HG03139 (cell line): ENCODE data around the gene ZEB1.
"Not testable (repeated sequence)": the region's sequence is repeated elsewhere in the genome, so short reads cannot be mapped to it uniquely, and the experiment has no call there.

Experiments
- ATAC-seq: cut with Tn5 transposase; IDR thresholded peaks from one replicate; pipeline ENCODE4 v1.9.1; 2021; ENCODE audit not compliant: unreplicated experiment

Gene ZEB1

GRCh38 chr10:31483546-31483945 is 164.5 kb downstream of the ZEB1 start:
- no peak for ATAC-seq

- no peak for ATAC-seq
These were observed 165.6 kb downstream of the ZEB1 start for GRCh38 chr10:31484431-31485135.

- no peak for ATAC-seq
These were observed 172.0 kb downstream of the ZEB1 start for GRCh38 chr10:31490858-31491504.

- ATAC-seq: no peak
These were observed 188.4 kb downstream of the ZEB1 start for GRCh38 chr10:31507427-31507826.

GRCh38 chr10:31508234-31508633 is 189.2 kb downstream of the ZEB1 start:
- no peak for ATAC-seq

- no peak for ATAC-seq
These were observed 189.9 kb downstream of the ZEB1 start for GRCh38 chr10:31508882-31509281.

GRCh38 chr10:31509989-31510388 is 191.0 kb downstream of the ZEB1 start:
- no peak for ATAC-seq

- no peak for ATAC-seq
These were observed 196.1 kb downstream of the ZEB1 start for GRCh38 chr10:31515116-31515515.

- ATAC-seq: no peak
These were observed 196.9 kb downstream of the ZEB1 start for GRCh38 chr10:31515819-31516402.

- ATAC-seq: no peak
These were observed 202.2 kb downstream of the ZEB1 start for GRCh38 chr10:31520986-31521831.

- no peak for ATAC-seq
These were observed 203.8 kb downstream of the ZEB1 start for GRCh38 chr10:31522820-31523219.

GRCh38 chr10:31524460-31524859 is 205.4 kb downstream of the ZEB1 start:
- ATAC-seq: no peak

- ATAC-seq: no peak
These were observed 207.2 kb downstream of the ZEB1 start for GRCh38 chr10:31526178-31526577.

GRCh38 chr10:31526681-31527080 is 207.7 kb downstream of the ZEB1 start:
- no peak for ATAC-seq

GRCh38 chr10:31528831-31529230 is 209.8 kb downstream of the ZEB1 start:
- ATAC-seq: no peak

- no peak for ATAC-seq
These were observed 217.3 kb downstream of the ZEB1 start for GRCh38 chr10:31536302-31536701.

GRCh38 chr10:31549896-31550295 is 230.9 kb downstream of the ZEB1 start:
- no peak for ATAC-seq

- ATAC-seq: no peak
These were observed 235.5 kb downstream of the ZEB1 start for GRCh38 chr10:31554556-31554955.

- ATAC-seq: no peak
These were observed 238.8 kb downstream of the ZEB1 start for GRCh38 chr10:31557854-31558253.

GRCh38 chr10:31568252-31568861 is 249.3 kb downstream of the ZEB1 start:
- ATAC-seq: not testable (repeated sequence)

GRCh38 chr10:31574577-31574976 is 255.6 kb downstream of the ZEB1 start:
- ATAC-seq: no peak
